GM10847 (cell line): ENCODE data around the gene CADPS2.

Experiments
- POLR2A ChIP-seq: IDR thresholded peaks from 2 replicates; pipeline ENCODE4 v1.6.1; 2011; ENCODE audit not compliant: insufficient read length; ENCODE audit errors: extremely low read depth

CADPS2 gene

DNA sequence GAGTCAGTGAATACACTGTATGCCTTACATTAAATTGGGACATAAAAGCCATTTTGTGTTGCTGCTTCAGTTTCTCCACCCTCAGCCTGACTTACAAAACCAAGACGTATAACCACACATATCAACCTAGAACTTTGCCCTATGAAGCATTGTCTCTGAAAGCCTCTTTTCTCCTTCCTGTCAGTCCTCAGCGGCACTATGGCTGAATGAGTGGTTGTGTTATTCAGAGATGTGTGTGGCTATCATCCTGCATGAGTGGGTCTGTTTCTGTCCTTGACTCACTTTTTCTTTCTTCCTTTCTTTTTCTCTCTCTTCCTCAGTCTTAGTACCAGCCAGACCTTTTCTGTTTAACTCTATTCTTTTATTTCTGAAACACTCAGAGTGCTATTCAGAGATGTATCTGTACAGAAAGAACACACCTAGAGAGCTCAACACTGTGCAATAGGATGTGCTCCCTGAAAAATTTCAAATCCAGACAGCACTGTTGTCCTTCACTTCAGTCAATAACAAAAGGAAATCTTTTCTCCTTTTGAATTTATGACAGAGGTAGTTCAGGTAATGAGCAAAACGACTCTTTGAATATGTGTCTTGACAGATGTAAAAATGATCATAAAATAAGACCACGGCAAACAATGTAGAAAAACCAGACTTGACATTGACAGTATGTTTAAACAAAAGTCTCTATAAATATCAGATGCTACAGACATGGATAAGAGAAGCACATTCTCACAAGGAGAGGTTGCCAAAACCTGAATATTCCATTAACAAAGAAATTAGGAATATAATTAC, 418.4 kb downstream of the CADPS2 start:
- no peak for TF ChIP-seq POLR2A

DNA sequence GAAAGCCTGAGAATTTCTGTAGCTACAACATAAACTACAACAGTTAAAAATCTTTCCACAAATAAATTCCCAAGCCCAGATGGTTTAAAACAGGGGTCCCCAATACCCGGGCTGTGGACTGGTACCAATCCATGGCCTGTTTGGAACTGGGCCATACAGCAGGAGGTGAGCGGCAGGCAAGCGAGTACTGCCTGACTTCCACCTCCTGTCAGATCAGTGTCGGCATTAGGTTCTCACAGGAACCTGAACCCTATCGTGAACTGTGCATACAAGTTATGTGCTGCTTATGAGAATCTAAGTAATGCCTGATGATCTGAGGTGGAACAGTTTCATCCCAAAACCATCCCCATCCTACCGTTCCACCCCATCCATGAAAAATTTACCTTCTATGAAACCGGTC, 421.0 kb downstream of the CADPS2 start:
- no peak for TF ChIP-seq POLR2A

DNA sequence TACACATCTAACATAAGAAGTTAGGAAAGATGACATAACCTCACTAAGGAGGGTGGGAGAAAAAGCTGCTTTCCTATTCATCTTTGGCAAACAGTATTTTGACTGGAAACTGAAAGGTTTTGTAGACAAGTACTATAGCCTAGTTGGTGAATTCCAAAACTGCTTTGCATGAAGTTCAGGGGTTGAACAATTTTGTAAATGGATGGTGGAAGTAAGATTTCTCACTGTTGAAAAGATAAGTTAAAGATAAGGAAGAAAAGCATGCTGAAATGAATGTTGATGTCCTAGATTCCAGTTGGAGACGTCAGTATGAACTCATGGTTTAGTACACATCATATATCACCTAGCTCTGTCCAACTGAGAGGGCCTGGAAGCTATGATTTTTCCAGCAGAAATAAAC, 422.6 kb downstream of the CADPS2 start:
- TF ChIP-seq POLR2A: no peak

DNA sequence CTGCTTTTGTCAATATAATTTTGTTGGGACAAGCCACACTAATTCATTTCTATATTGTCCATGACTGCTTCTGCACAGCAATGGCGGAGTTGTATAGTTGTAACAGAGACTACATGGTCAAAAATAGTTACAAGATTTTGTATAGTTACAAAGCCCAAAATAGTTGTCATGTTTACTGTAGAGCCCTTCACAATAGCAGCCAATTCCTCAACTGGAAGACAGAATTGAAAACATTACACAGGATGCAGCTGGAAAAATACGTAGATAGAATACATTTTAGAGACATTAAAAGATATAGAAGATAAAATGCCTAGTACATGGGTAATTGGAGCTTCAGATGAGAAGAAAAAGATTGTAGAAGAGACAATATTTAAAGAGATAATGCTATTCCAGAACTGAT, 425.3 kb downstream of the CADPS2 start:
- no peak for TF ChIP-seq POLR2A

DNA sequence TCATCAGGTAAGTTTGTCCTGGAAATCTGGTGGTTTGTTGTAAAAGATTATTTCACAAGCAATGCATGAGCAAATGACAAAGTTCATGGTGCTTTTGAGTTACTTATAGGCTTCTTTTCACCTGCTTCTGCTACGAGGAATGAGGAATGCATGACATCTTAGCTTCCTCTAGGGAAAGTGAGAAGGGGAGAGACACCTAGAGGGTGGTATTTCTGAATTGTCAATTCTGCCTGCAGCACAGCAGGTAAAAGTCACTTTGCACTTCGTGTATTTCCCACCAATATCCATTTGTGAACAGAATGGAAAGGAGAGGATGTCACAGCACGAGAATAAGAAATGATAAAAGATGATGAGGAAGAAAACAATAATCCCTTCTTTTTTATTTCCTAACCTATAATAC, 428.3 kb downstream of the CADPS2 start:
- TF ChIP-seq POLR2A: no peak

DNA sequence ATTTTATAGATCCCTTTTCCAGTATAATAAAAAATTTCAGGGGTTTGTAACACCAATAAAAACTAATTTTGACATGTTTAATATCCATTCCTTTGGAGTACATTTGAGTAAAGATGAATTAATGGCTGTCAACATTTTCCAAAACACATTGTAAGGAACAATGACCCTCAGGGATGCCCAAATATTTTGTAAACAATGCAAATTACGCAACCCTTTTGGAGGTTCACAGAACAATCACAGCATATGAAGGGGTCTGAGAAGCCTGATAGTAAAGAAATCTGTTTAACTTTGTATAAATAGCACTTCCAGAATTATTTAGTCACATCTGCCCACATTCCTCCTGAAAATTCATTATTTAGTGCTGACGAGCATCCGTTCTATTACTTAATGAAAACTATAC, 428.9 kb downstream of the CADPS2 start:
- TF ChIP-seq POLR2A: no peak

DNA sequence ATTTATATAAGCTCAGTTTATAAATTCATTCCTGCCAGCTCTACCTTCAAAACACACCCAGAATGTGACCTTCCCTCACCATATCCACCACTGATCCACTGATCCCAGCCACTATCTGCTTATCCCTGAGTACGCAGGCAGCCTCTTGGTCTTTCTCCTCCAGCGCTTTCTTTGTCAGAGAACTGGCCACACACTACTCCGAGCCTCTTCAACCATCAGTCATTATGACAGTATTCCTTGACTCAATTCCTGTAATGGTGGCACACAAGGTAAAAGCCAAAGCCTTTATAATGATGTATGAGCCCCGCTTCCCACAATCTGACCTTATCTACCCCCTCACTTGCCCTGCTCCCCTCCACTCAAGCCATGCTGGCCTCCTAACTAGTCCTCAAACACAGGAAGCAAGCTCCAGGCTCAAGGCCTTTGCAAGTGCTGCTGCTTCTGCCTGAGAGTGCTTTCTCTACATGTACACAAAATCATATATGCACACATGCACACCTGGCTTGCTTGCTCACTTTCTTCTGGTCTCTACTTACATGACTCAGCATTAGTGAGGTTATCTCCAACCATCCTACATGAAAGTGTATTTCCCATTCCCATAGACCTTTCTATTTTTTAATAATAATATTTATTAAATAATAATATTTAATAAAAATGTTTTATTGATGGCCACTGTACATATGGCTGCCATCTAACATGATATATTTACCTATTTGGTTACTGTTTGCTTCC, 431.3 kb downstream of the CADPS2 start:
- TF ChIP-seq POLR2A: no peak

DNA sequence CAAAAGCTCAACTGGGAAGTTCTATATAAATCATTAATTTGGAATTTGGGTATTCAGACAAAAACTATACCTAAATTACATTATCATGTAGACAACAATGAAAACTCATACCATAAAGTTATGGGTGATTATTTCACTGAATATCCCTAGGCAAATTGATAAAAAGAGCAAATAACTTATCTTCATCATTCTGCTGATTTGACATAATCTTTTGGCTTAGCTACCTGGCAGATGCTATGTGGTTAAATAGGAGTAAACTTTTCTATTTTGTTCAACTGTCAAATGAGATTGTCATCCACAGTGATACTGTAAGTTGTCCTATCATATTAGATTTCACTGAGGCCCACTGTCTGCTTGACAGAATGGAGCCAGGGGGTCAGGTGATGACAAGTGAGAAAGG, 432.8 kb downstream of the CADPS2 start:
- no peak for TF ChIP-seq POLR2A

DNA sequence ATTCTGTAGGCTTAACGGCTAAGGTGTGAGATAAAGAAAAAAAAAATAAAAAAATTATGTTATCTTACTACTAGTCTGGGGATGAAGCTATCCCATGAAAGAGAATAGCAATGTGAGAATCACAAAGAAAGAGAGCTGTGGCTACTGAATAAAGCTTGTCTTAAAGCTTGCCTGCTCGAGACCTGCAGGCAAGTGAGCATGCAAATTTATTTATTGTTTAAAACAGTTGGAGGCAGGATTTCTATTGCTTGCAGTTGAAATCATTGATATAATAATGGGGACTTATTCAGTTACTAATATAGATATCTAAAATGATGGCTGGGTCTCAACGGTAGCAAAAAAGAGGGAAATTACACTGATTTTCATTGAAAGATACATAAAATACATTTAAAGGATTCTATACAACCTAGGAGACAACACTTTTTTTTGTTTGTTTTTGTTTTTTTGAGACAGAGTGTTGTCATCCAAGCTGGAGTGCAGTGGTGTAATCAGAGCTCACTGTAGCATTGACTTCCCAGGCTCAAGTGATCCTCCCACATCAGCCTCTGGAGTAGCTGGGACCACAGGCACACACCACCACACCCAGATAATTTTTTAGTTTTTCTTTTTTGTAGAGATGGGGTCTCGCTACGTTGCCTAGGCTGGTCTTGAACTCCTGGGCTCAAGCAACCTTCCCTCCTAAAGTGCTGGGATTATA, 437.2 kb downstream of the CADPS2 start:
- no peak for TF ChIP-seq POLR2A

DNA sequence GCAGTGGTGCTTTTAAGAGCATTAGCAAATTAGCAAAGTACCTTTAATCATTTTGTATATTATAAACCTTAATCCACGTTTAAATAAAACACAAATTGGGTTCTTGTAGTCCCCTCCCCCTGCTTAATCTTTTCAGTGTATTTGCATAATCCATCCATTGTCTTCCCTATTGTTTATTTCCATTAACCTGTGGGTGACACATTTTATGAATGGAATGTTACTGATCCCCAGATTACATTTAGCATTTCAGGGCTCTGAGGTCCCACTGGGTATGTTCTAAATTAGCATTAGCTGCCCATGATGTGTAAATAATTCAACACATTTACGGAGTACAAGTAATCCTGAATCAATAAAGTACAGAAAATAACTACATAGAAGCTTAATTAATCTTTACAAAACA, 443.3 kb downstream of the CADPS2 start:
- TF ChIP-seq POLR2A: no peak

DNA sequence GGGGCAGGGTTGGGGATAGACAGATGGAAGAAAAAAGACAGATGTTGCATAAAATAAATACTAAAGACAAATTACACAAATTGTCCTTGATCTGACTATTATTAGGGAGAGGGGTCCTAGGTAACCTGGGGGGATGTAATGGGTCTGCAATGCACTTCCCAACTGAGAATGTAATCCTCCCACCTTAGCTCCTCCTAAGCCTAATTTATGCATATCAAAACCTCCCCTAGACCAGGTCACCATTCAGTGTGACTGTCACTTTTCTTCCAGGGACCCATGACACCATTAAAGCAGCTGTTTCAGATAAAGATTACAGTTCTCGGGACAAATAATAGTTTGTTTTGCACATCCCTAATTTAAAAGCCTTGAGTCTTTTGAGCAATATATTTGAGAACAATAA, 447.8 kb downstream of the CADPS2 start:
- no peak for TF ChIP-seq POLR2A

DNA sequence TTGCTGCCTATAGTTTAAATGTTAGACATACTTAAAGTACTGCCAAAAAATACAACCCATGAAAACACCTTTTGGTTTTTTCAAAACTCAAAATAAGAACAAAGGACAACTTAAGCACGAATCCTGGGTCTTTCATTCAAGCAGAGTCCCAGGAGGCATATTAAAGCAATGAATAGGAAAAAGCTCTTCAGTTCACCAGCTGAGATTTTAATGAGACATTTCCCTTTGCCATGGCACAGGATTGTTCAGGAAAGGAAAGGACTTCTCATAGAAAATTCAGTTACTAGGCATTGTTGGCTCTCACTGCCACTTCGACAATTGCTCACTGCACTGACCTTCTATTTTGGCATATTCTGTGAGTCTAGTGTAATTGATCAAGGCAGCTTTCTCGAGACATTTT, 448.3 kb downstream of the CADPS2 start:
- TF ChIP-seq POLR2A: no peak

DNA sequence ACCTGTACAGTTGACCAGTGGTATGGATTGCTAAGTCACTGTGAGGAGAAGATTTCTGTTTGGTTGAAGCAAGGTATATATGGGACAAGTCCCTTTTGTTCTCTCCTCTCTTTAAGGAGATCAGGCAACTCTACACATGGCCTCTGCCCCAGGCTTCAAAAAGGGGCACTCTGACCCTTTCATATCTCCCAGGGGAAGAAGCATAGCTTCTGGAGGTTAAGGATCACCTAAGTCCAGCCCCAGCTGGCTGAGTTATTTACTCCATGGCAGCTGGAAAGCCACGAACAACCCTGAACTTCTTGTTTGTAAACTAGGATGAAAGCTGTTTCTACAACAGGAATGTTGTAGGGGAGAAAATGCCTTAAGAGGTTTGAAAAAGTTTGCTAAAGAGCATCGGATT, 452.5 kb downstream of the CADPS2 start:
- TF ChIP-seq POLR2A: no peak

DNA sequence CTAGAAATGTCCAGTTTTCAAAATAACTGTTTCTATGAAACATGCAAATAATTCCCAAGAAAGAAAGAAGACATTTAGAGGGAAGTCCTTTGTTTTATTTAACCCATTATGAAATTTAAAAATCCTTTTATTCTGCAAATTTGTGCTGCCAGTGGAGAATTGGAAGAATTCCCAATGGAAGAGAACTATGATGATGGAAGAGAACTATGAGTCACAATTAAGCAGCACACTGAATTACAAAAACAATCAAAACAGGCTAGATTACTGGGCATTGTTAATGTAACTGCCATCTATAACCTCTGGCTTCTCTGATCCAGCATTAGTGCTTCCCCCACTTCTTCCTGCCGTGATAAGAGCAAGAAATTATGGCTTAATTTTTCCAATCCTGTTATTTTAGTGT, 455.6 kb downstream of the CADPS2 start:
- TF ChIP-seq POLR2A: no peak

DNA sequence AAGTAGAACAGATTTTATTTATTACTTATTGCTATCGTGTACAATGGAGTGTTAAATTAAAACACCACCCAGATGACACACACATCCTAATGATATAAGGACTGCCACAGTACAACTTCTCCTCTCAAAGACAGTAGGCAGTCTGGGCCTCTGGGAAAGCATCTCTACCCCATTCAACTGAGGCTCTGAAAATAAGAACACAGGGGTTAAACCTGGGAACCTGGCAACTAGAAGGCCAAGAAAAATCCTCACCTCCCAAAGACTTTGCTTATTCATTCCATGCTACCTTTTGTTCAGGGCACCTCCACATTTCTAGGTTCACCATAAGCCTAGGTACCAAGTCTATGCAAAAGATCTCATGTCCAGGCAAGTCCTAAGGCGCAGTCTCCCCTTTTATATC, 456.3 kb downstream of the CADPS2 start:
- TF ChIP-seq POLR2A: no peak

DNA sequence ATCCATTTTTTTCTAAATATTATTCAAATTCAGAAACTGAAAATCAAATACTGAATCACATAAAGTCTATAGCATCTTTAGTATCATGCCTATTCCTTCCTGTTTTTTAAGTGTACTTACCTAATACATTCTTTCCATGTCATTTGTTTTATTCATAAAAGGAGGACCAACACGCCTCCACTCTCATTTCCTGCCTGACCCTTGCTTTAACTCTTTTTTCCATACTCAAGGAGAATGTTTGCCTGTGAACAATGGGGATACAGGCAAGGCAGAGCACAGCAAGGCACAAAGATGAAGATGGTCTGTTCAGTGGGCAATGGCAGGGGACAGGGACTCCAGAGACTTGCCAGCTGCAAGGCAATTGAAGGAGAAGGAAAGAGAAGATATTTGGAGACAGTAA, 460.5 kb downstream of the CADPS2 start:
- TF ChIP-seq POLR2A: no peak
